22Rv1 (cell line): ENCODE results near the gene FGF1.

Source experiments
- H3K27ac ChIP-seq: fragments of 450-650 bp; 2 replicates; pipeline ENCODE4 v1.5.1; 2017
- ZFX ChIP-seq: fragments of 450-650 bp; IDR thresholded peaks from 2 replicates; pipeline ENCODE4 v1.6.1; 2017; ENCODE audit warnings: antibody characterized with exemption, borderline replicate concordance
- TF ChIP-seq, protein P1 (sequence below): fragments of 450-650 bp; IDR thresholded peaks from 2 replicates; pipeline ENCODE4 v1.5.1; 2017; ENCODE audit warnings: mild to moderate bottlenecking

The FGF1 gene

DNA sequence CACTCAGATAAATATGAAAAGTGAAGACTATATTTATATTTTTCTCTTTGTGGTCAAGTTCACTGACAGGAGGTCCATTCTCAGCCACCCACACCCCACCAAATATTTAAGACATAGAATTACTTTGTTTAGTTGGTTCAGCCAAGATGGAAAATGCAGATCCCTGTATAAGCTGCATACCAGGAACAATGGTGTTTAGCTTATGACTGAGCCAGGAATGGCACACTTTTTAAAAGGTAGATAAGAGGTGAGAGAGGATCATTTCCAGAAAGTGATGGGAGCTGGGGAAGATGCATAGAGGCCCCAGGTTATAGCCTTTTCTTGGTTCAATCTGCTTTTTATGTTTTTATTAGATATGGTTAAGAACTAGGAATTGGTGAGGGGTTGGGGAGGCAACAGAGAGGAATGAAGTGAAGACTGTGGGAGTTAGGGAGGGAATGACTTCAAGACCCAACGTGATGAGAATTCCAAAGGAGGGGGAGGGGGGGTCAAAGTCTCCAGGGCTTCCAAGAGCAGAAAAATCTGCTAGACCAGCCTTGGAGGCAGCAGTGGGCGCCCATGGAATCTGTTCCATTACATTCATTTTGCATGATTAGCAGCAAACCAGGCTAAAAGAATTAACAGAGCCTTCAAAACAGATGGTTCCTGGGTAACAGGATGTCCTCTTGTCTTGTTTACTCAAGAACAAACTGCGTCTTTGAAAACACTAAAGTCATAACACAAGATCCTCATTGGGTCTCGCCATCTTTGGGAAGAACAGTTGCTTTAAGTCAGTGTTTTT is 95.2 kb downstream of the FGF1 start:
- TF ChIP-seq, protein P1, sequence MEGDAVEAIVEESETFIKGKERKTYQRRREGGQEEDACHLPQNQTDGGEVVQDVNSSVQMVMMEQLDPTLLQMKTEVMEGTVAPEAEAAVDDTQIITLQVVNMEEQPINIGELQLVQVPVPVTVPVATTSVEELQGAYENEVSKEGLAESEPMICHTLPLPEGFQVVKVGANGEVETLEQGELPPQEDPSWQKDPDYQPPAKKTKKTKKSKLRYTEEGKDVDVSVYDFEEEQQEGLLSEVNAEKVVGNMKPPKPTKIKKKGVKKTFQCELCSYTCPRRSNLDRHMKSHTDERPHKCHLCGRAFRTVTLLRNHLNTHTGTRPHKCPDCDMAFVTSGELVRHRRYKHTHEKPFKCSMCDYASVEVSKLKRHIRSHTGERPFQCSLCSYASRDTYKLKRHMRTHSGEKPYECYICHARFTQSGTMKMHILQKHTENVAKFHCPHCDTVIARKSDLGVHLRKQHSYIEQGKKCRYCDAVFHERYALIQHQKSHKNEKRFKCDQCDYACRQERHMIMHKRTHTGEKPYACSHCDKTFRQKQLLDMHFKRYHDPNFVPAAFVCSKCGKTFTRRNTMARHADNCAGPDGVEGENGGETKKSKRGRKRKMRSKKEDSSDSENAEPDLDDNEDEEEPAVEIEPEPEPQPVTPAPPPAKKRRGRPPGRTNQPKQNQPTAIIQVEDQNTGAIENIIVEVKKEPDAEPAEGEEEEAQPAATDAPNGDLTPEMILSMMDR: no peak
- no peak for TF ChIP-seq ZFX
- peak overlapping the region; percentile 51 for H3K27ac ChIP-seq

DNA sequence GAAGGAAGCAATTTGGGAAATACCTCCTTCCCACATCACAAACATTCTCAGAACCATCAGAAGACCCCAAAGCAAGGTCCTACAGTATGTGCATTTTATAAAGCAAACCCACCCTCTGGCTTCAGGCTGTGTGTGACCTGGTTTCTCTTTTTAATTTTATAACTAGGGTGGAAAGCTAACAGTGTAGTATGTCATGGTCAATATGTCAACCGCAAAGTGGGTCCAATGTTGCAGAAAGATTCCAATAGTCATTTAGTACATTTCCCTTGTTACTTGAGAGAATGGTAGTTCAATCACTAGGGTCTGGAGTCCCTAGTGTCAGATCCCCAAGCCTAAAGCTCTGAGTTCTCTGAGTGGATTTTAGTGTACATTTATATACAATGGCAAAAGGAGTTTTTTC is 96.2 kb downstream of the FGF1 start:
- no peak overlapping the region for H3K27ac ChIP-seq
- TF ChIP-seq, protein P1: no peak
- TF ChIP-seq ZFX: no peak

DNA sequence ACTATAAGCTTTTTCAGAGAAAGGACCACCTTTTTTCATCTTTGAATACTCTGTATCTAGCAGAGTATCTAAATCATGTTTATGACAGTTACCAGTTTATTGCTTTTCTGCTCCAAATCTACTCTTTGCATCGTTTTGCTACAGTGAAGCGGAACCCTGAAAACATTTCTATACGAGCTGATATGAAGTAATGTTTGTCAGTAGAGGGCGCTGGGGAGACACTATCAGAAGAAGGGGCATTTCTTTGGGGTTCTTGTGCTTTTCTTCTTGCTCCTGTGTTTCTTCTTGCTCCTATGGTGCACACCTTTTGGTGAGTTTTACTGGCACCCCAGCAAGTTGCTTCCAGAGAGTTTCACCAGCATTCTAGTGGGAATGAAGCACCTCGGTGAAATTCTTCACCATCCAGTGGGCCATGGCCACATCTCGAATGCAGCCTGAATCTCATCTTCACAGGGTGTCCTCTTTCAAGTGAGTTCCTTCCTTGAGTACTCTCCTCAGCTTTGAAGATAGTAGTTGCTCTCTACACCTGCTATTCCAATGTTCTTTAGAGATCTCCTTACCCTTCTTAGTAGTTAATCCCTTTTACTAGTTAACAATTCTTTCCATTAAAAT is 98.4 kb downstream of the FGF1 start:
- TF ChIP-seq, protein P1: peak; percentile 67
- TF ChIP-seq ZFX: no peak
- no peak overlapping the region for H3K27ac ChIP-seq

DNA sequence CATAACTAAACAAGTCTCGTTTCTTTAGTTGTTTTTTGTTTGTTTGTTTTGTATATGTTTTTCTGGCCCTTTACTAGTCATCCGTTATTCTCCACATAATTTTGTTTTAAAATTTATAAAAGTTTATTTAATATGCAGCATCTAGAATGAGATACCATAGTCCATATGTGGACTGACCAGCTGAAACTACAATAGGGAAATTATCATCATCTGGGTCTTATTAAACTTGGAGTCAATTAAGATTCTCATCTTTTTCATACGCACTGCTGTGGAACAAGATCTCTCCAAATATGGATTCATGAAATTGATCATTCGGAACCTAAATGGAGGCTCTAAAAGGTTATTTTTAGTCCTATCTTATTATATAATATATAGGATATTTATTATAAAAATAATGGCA is 99.3 kb downstream of the FGF1 start:
- no peak for TF ChIP-seq ZFX
- TF ChIP-seq, protein P1: no peak
- H3K27ac ChIP-seq: no peak overlapping the region

DNA sequence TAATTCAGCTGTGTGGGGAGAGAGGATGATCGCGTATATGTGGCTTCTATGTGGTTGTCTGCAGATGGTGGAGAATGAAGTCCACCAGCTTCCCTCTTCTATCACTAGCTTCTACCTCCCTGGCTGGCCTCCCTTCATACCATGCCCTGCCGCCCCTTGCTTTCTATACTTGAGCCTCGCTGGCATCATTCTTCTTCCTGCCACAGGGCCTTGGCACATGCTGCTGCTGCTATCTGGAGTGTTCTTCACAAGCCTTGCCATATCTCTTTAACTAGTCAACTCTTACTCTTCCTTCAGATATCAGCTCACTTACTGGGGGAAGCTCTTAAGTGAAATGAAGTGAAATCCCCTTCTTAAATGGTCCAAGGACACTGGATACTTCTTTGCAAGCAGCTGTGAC is 100.4 kb downstream of the FGF1 start:
- TF ChIP-seq, protein P1: no peak
- TF ChIP-seq ZFX: no peak

DNA sequence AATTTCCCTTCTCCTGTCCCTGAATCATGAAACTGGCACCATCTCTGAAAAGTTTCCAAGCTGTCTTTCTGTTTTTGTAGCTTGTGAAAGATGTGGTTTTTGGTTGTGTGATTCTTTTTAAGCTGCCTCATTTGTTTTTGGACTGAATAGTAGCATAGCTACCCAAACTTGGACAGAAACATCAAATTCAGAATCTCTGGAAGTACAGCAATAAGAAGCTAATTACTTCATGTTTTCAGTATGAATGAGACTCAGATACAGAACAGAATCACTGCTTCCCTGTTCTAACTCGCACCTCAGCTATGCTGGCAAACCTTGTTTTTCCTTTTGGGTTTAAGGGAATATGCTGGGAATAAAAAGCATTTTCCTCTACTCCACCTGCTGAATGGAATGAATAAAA is 101.0 kb downstream of the FGF1 start:
- H3K27ac ChIP-seq: no peak overlapping the region
- TF ChIP-seq, protein P1: no peak
- TF ChIP-seq ZFX: no peak

More for the DNA sequence above, 100.4 kb downstream of the FGF1 start:
- H3K27ac ChIP-seq: no peak overlapping the region

DNA sequence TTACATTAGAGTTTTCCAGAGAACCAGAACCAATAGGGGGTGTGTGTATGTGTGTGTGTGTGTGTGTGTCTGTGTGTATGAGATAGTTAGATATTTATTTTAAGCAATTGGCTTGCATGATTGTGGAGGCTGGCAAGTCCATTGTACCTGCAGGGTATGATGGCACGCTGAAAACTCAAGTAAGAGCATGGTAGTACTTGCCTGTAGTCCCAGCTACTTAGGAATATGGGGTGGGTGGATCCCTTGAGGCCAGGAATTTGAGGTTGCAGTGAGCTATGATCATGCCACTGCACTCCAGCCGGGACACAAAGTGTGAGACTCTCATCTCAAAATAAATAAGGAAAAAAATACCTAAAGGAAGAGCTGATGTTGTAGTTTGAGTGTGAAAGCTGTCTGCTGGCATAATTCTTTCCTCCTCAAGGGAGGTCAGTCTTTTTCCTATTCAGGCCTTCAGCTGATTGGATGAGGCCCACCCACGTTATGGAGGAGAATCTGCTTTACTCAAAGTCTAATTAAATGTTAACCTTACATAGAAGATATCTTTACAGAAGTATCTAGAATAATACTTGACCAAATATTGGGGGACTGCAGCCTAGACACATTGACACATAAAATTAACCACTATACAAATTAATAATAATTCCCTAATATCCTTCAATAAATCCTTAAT is 107.6 kb downstream of the FGF1 start:
- H3K27ac ChIP-seq: no peak overlapping the region
- TF ChIP-seq, protein P1: no peak
- TF ChIP-seq ZFX: no peak
